Raji (cell line): ENCODE data around the gene RDH5.

Source experiments
- POLR2A ChIP-seq: IDR thresholded peaks from 2 replicates; pipeline ENCODE4 v1.6.1; 2011; ENCODE audit warnings: low read depth, low read length, control low read depth; ENCODE audit not compliant: insufficient read depth

Gene RDH5

GRCh38 chr12:55702861-55703260 is 17.3 kb upstream of the RDH5 start:
- TF ChIP-seq POLR2A, result no peak

GRCh38 chr12:55703288-55703687 is 16.9 kb upstream of the RDH5 start:
- no peak for TF ChIP-seq POLR2A

GRCh38 chr12:55703901-55704761 is 16.1 kb upstream of the RDH5 start:
- no peak for TF ChIP-seq POLR2A

- no peak for TF ChIP-seq POLR2A
These were observed 15.1 kb upstream of the RDH5 start for GRCh38 chr12:55704824-55705718.

GRCh38 chr12:55705782-55706402 is 14.3 kb upstream of the RDH5 start:
- no peak for TF ChIP-seq POLR2A

GRCh38 chr12:55706568-55707218 is 13.5 kb upstream of the RDH5 start:
- no peak for TF ChIP-seq POLR2A

GRCh38 chr12:55707219-55707671 is 12.9 kb upstream of the RDH5 start:
- TF ChIP-seq POLR2A, result no peak

- no peak for TF ChIP-seq POLR2A
These were observed 12.1 kb upstream of the RDH5 start, which contains the start of gene ITGA7 for GRCh38 chr12:55707841-55708694. ITGA7 (minus strand) TSS chr12:55707904; CDS start chr12:55707682, 222 bp downstream.

GRCh38 chr12:55708695-55709233 is 11.4 kb upstream of the RDH5 start:
- no peak for TF ChIP-seq POLR2A

GRCh38 chr12:55711786-55712553 is 8.2 kb upstream of the RDH5 start:
- no peak for TF ChIP-seq POLR2A

GRCh38 chr12:55712700-55713415 is 7.3 kb upstream of the RDH5 start:
- TF ChIP-seq POLR2A, result no peak

GRCh38 chr12:55713721-55714120 is 6.5 kb upstream of the RDH5 start:
- TF ChIP-seq POLR2A, result no peak
